Hematopoietic multipotent progenitor cell treated with erythropoietin and hydrocortisone succinate and interleukin-3 and kit ligand, for 6 days (in vitro differentiated cells): ENCODE measurements around the gene WDR46.

ENCODE experiments used
- DNase-seq: peaks from one replicate; pipeline ENCODE4 v3.0.0-alpha.2; 2015

Gene WDR46

GRCh38 chr6:33259032-33259431 lies 30.0 kb downstream of the WDR46 start:
- DNase-seq, result no peak

DNA sequence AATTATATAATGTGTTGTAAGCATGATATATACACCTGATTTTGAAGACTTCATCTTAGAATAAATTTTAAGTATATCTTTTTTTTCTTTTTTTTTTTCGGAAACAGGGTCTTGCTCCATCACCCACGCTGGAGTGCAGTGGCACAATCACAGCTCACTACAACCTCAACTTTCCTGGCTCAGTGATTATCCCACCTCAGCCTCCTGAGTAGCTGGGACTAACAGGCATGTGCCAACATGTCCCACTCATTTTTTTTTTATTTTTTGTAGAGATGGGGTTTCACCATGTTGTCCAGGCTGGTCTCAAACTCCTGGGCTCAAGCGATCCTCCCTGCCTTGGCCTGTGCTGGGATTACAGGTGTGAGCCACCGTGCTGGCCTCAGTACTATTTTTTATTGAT lies 34.4 kb downstream of the WDR46 start:
- DNase-seq, result no peak

DNA sequence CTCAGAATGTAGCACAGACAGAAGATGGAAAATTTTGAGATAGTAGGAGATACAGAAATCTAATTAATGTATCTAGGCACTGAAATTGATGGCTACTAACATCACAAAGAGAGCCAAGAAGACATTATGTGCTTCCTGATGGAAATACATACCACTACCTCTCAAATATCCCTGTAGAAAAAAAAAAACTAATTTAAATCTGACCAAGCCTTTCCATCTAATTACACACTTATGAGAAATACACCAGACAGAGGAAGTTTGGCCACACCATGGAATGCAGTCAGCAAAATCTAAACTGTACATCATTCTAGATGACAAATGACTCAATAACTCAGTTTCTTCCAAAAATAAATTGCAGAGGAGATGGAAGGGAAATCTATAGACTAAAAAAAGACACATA lies 36.3 kb downstream of the WDR46 start:
- no peak for DNase-seq

GRCh38 chr6:33251395-33252012 lies 37.5 kb downstream of the WDR46 start:
- DNase-seq, result no peak

DNA sequence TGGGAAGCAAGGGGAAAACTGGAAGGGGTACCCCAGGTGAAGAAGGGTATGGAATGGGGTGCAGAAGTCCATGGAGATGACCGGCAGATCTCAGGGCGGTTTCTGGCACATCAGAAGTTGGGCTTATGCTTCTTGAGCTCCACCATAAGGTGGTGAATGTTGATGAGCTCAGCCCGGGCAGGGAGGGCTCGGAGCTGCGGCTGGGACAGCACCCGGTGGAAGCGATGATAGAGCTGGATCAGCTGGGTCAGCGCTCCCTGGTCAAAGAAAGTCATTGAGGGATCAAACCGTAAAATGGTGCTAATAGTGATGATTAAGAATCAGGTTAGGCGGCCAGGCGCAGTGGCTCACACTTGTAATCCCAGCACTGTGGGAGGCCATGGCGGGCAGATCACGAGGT lies 38.3 kb downstream of the WDR46 start:
- no peak for DNase-seq

GRCh38 chr6:33249732-33250630 lies 39.1 kb downstream of the WDR46 start:
- peak; percentile 16 for DNase-seq

GRCh38 chr6:33248932-33249731 lies 39.9 kb downstream of the WDR46 start:
- peak; percentile 100 for DNase-seq

DNA sequence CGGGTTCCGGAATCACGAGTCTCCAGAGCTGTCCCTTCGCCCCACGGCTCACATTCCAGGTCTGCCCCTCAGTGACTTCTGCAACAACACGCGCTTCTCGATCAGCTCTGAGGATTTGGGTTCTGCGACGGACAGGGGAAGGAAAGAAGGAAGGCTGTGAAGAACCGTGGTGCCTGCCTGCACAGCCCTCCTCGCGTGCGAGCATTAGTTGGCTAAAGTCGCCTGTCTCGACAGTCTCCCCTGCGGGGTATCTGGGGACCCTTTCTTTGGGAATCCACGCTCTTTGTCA lies 40.5 kb downstream of the WDR46 start:
- DNase-seq, result no peak

DNA sequence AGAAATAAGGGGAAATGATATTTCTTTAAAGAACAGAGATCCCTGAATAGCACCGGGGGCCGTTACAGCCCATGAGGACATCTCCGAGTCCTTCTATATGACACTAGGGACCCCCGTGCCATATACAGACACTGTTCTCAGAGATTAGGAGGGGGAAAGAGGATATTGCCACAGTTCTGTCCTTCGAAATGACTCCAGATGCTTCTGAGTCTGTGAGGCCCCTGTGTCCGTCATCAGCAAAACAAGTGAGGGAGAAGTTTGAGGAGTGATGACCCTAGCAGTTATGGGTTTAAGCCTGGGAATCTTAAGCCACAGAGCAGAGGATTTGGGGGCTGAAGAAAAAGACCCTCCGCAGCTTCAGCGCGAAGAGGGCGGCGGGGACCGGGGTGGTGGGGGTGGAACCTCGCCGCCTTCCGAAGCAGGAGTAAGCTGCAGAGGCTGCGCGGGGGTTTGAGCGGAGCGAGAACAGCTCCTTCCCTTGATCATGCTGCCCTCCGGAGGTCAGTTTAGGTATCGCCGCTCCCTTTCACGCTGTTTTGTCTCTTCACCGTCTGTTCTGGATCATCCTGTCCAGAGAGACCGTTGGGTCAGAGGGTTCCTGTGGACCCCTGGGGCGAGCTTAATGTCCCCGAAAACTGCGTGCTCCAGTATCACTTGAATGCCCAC lies 40.9 kb downstream of the WDR46 start:
- peak; percentile 96 for DNase-seq

DNA sequence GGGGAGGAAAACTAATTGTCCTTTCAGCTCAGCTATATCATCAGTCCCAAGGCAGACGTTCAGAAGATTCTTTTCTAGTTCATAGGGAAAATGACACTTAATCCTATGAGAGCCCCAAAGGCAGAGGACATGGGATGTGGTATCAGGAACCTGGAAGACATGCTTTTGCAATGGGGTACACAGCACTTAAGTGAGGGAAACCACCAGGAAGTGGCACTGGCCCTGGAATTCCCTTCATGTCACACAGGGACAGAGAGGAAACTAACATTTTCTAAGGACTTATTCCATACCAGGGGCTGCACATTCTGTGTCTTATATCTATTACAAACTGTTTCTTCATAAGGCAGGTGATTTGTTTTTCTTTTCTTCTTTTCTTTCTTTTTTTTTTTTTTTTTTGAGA lies 45.6 kb downstream of the WDR46 start:
- no peak for DNase-seq

DNA sequence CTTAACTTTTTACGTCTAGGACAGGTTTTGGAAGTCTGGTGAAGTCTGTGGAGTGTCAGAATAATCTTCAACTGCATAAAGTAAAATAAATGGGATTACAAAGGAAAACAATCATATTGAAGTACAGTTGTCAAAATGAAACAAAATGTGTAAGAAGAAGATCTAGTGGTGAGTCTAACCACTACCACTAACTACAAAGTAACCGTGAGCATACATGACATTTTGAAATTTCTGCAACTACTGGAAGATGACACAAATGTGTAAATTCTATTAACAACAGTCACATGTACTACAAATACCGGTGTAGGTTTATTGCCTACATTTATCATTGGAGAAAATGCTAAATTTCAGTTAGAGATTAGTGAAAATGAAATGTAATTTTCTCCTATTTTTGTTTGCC lies 47.1 kb downstream of the WDR46 start:
- DNase-seq, result no peak

DNA sequence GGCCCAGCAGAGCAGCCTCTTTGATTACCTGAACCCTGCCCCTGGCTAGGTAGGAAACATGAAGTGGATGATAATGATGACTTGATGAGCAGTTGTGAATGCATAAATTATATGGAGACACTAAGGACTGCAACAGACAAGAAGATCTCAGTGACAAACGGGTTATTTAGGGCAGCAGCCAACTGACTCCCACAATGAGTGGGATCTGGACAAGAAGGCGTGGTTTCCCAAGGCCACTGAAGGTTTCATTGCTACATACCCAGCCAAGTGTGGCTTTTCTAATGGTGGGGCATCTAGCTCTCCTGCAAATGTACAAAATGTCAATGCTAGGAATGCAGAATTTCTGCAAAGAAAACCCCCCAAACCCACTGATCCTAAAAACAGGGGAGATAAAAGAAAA lies 51.3 kb downstream of the WDR46 start:
- no peak for DNase-seq

DNA sequence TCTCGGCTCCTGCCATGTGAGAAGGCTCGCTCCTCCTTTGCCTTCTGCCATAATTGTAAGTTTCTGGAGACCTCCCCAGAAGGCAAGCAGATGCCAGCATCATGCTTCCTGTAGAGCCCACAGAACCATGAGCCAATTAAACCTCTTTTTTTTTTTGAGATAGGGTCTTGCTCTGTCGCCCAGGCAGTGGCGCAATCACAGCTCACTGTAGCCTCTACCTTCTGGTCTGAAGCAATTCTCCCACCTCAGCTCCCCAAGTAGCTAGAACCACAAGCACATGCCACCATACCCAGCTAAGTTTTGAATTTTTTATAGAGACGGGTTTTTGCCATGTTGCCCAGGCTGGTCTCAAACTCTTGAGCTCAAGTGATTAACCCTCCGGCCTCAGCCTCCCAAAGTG lies 52.2 kb downstream of the WDR46 start:
- DNase-seq, result no peak

GRCh38 chr6:33236328-33236727 lies 52.7 kb downstream of the WDR46 start:
- peak; percentile 55 for DNase-seq

DNA sequence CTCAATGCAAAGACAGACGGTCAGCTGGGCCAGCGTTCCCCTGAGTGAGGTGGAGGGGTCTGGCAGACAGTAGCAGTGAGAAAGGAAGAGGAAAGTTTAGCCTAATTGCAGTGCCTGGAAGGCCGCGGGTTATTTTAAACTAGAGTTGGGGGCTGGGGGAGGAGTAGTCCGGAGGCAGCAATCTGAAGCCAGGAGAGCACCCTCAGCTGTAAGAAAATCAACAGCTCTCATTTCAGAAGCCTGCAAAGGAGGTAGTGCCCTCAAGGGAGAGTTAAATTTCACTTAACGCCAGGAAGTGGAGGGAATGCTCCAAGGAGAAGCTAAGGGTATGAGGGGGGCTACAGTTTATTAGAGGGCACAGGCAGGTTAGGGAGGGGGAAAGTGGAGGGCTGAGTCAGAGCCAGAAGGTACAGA lies 53.8 kb downstream of the WDR46 start:
- no peak for DNase-seq
